ENCODE measurements around the gene GLI3.

The GLI3 gene

DNA sequence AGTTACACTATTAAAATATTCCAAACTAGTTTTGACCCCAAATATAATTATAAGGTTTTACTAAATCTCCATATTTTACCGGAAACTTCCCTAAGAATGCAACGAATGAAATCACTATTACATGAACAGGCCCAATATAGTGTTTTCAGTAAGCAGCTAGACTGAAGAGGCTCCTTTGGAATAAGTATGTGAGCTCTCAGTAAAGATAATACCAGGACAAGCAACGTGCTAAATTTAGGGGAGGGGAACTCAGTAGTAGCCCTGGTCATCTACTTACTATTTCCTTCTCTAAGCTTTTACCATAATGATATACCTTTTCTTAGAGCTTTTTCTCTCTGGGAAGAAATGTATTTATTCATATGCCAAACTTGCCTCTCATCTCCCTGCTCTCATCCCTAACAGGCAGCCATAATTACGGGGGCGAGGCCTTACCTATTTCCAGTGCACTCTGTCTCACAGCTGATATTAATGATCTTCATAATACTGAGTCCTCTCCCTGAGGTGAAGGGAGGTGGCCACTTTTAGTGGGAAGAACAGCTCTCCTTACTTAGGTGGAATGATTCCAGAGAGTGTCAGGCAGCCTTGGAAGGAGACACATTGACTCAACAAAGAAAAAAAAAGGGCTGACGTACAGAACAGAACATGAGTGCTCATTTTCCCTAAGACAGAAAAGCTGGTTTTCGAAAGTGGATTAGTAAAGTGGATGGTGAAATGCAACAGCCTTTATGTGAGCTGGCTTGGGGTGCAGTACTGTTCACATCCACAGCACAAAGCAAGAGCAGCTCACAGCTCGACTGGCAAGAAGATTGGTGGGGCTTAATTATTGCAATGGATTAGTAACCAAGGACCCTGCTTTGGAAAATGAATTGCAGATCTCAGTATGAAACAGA is 165.4 kb downstream of the GLI3 start:
- DNase-seq: no peak

GRCh38 chr7:42070068-42070467 is 166.9 kb downstream of the GLI3 start:
- DNase-seq: no peak

- DNase-seq: no peak
Measured at GRCh38 chr7:42069590-42069989, 167.4 kb downstream of the GLI3 start.

DNA sequence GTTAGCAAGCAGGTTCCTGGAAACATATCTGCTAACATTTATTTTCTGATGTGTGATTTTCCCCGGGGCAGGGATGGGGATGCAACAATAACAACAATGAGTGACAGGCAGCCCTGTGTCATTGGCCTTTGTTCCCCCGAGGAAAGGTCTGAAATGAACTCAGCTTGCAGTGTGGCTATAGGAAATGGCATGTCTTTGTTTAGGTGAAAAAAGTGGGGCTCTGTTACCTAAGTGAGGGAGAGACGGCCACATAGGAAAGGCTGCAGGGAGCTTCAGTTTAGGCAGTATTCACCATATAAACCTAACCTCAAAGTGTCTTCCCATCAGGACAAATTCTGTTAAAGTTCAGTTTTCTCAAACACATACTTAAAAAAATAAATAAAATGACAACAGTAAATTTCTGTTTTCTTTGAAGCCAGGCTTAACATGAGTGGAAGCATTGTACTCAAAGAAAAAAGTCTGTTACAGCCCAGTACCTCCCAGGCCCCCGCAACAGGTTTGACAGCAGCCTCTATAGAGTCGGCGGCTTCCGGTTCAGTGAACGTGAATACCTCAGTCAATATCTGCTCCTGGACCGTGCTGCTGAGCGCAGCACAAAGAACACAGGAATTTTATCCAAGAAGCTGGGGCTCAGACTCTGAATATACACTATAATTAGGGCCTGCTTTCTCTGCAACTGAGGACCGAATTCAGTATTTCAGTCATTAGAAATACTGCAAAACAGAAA is 168.3 kb downstream of the GLI3 start:
- DNase-seq: no peak

GRCh38 chr7:42065942-42066341 is 171.1 kb downstream of the GLI3 start:
- DNase-seq: no peak

GRCh38 chr7:42065015-42065414 is 172.0 kb downstream of the GLI3 start:
- no peak for DNase-seq

DNA sequence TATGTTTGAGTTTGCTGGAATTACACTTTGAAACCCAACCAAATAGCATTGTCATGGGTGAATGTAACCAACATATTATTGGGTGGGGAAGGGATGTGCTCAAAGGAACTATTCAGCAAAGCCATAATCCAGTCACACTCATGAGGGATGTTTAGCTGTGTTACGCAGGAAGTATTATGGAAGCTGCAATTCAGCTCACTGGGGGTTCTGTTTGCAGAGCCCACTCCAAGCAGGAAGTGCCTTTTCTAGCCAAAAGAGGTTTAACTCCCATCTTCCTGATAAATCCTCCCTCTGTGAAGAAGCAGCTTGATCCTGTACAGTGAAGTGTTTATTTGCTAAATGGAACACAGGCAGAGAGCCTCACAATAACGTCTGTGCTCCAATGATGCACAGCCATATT is 172.5 kb downstream of the GLI3 start:
- DNase-seq: no peak

- no peak for DNase-seq
Measured at GRCh38 chr7:42059275-42059674, 177.7 kb downstream of the GLI3 start.

GRCh38 chr7:42057331-42057730 is 179.7 kb downstream of the GLI3 start:
- no peak for DNase-seq

GRCh38 chr7:42055171-42055570 is 181.8 kb downstream of the GLI3 start:
- no peak for DNase-seq

DNA sequence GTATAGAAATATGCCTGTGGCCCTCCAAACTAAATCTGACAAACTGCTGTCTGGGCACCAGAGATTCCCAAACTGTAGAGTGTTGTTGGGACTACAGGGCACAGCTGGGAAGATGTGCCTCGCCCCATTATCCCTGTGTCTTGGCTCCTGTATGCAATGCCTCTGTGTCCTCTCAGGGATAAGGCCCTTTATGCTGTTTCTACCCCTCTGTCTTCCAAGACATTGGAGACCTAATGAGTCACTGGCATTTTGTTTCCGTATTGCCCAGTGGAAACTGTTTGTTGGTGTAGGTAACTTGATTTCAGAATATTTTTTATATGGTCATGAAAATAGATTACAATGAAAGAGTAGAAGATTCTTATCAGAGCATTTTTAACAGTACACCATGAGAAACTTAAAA is 183.2 kb downstream of the GLI3 start:
- DNase-seq: no peak

DNA sequence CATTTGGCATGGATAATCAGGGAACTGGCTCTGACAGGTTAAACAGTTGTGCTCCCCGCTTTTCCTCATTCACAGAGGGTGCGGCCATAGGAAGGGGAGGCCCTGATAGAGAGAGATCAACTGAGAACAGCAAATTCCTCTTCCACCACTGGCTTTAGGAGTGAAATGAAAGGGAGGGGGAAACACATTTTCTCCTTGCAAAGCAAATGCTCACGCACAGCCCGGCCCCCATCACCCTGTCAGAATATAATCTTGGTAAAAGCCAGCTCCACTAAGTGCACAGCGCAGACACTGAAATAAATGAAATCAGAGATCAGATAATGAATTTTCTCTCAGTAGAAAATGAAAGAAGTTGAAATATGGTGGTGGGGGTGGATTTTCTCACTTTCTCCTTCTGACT is 187.2 kb downstream of the GLI3 start:
- no peak for DNase-seq

GRCh38 chr7:42046483-42046882 is 190.5 kb downstream of the GLI3 start:
- no peak for DNase-seq

GRCh38 chr7:42045961-42046360 is 191.0 kb downstream of the GLI3 start:
- no peak for DNase-seq

DNA sequence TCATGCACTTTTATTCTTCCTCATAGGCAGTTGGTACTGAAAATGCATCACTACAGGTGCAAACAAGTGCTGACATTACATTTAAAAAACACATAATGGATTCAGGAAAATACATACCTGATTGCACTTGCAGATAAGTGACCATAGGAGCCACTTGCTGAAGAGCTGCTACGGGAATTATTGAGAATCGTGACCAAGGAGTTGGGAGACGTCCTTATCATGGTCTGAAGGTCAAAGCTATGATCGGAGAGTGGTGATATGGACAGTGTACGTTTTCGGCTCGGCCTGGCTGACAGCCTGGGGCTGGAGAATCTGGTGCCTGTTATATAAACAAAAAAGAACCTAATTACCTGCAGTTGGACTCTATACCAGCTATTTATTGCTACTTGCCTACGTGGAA is 197.1 kb downstream of the GLI3 start:
- no peak for DNase-seq

GRCh38 chr7:42035210-42035609 is 201.8 kb downstream of the GLI3 start:
- no peak for DNase-seq

- DNase-seq: no peak
Measured at GRCh38 chr7:42033480-42033879, 203.5 kb downstream of the GLI3 start.

GRCh38 chr7:42029405-42029804 is 207.6 kb downstream of the GLI3 start:
- no peak for DNase-seq

DNA sequence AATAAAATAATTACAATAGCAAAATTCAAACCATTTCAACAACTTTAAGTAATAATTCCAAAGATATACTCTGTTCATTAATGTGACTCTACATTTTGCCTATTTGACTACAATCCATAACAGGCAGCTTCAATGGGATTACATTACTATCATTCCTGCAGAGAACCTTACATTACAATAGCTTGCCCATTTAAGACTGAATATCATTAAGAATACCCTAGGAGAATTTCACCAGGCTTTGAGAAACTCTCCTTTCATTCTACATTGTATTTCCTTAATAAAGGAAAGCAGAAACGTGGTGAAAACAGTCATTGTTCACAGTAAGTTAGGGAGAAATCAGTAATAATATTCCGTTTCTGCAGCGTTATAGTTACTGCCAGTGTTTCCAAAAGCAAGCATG is 209.5 kb downstream of the GLI3 start:
- DNase-seq: no peak

DNA sequence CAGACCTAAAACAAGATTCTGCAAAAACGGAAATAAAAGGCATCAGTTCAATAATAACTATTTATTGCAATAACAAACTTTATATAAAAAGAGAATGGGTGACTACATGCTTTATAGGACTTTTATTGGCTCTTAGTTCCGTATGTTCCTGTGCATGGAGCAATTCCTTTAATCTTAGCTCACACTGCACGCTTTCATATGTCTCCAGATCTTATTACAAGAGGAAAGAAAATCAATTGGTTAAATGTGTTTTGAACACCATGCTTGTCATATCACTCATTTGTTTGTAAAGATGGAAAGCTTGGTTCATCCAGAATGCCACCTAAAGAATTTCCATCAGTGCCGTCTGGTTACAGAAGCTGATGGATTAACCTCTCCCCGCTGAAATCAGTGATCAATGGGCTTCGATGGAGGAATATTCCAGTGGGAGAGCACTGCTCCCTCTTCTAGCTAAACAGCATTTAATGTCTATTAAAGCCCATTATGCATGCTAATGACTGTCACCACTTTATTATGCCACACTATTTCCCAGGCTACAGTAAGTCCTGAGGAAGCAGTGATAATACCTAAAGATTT is 210.3 kb downstream of the GLI3 start:
- DNase-seq: no peak

GRCh38 chr7:42025635-42026375 is 211.2 kb downstream of the GLI3 start:
- no peak for DNase-seq

- DNase-seq: no peak
Measured at GRCh38 chr7:42024537-42024936, 212.5 kb downstream of the GLI3 start.

DNA sequence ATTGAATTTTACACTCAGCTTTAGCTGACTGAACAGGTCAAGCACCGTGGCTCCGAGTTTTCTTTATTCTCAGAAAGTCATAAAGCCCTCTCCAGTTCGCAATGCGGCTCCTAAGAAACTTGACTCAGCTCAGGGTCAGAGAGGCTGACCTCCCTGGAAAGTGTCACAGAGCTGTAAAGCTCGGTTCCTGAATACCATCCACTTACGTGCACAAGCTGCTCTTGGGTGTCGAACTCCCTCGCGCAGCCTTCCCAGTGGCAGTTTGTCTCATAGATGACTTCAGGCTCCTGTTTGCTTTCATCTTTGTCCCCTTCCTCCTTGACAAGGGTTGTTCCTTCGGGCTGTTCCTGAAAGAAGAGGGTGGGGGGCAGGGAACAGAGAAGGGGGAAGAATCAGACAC is 213.7 kb downstream of the GLI3 start:
- no peak for DNase-seq
